ENCODE measurements around the gene CCDC50.

The CCDC50 gene

GRCh38 chr3:191361456-191361855 lies 32.3 kb downstream of the CCDC50 start:
- no peak for DNase-seq (ENCODE audit: extremely low spot score)
- POLR2A ChIA-PET, result no interaction called here
- TF ChIP-seq FOXM1 (IDR thresholded peaks at IDR 0.05; ENCODE audit: borderline replicate concordance) (no peak), SUZ12 (IDR thresholded peaks at IDR 0.05) (no peak), HDGF (IDR thresholded peaks at IDR 0.05; ENCODE audit: borderline replicate concordance) (no peak), TARDBP (IDR thresholded peaks at IDR 0.05) (no peak), BHLHE40 (IDR thresholded peaks at IDR 0.05; ENCODE audit: borderline replicate concordance) (no peak), NFRKB (IDR thresholded peaks at IDR 0.05) (no peak), FOXK2 (IDR thresholded peaks at IDR 0.05) (no peak), LEF1 (IDR thresholded peaks at IDR 0.05; ENCODE audit: borderline replicate concordance) (no peak), ZNF384 (IDR thresholded peaks at IDR 0.05) (no peak), CTBP1 (IDR thresholded peaks at IDR 0.05; ENCODE audit: borderline replicate concordance) (no peak), ARNT (IDR thresholded peaks at IDR 0.05) (no peak)
- CTCF ChIA-PET, result interaction anchor here (0.6 kb wide), 1 partner anchor 664 kb away, joined by 4 read pairs; no protein-coding TSS in a partner anchor

GRCh38 chr3:191362037-191362436 lies 32.8 kb downstream of the CCDC50 start:
- POLR2A ChIA-PET, result no interaction called here

GRCh38 chr3:191362524-191363090 lies 33.4 kb downstream of the CCDC50 start:
- POLR2A ChIA-PET, result no interaction called here
- DNase-seq (ENCODE audit: extremely low spot score), result no peak
- CTCF ChIA-PET, result no interaction called here

More at GRCh38 chr3:191362037-191362436, 32.8 kb downstream of the CCDC50 start:
- CTCF ChIA-PET, result interaction anchor here (0.6 kb wide), 1 partner anchor 665 kb away, joined by 4 read pairs; no protein-coding TSS in a partner anchor
- no peak for DNase-seq (ENCODE audit: extremely low spot score)
- TF ChIP-seq FOXK2 (IDR thresholded peaks at IDR 0.05), result no peak
- TF ChIP-seq ZNF384 (IDR thresholded peaks at IDR 0.05), result no peak
- TF ChIP-seq FOXM1 (IDR thresholded peaks at IDR 0.05; ENCODE audit: borderline replicate concordance), result no peak
- no peak for TF ChIP-seq CTBP1 (IDR thresholded peaks at IDR 0.05; ENCODE audit: borderline replicate concordance)
- TF ChIP-seq BHLHE40 (IDR thresholded peaks at IDR 0.05; ENCODE audit: borderline replicate concordance), result no peak
- no peak for TF ChIP-seq PKNOX1 (IDR thresholded peaks at IDR 0.05)
- no peak for TF ChIP-seq LEF1 (IDR thresholded peaks at IDR 0.05; ENCODE audit: borderline replicate concordance)
- no peak for TF ChIP-seq SP1 (IDR thresholded peaks at IDR 0.05)
- no peak for TF ChIP-seq ELF4 (IDR thresholded peaks at IDR 0.05)
- no peak for TF ChIP-seq ARNT (IDR thresholded peaks at IDR 0.05)
- no peak for TF ChIP-seq FOXA1 (IDR thresholded peaks at IDR 0.05)
- TF ChIP-seq NFRKB (IDR thresholded peaks at IDR 0.05), result no peak
- TF ChIP-seq TARDBP (IDR thresholded peaks at IDR 0.05), result no peak
- TF ChIP-seq L3MBTL2 (conservative IDR thresholded peaks at IDR 0.05), result no peak
- no peak for TF ChIP-seq HDGF (IDR thresholded peaks at IDR 0.05; ENCODE audit: borderline replicate concordance)
- no peak for TF ChIP-seq SUZ12 (IDR thresholded peaks at IDR 0.05)

GRCh38 chr3:191363221-191363620 lies 34.0 kb downstream of the CCDC50 start:
- ChIA-PET CTCF (no interaction called here), POLR2A (no interaction called here)
- no peak for TF ChIP-seq SUZ12 (IDR thresholded peaks at IDR 0.05)
- TF ChIP-seq FOXM1 (IDR thresholded peaks at IDR 0.05; ENCODE audit: borderline replicate concordance), result no peak
- no peak for TF ChIP-seq ZNF384 (IDR thresholded peaks at IDR 0.05)
- no peak for TF ChIP-seq TARDBP (IDR thresholded peaks at IDR 0.05)
- TF ChIP-seq CTBP1 (IDR thresholded peaks at IDR 0.05; ENCODE audit: borderline replicate concordance), result no peak
- no peak for TF ChIP-seq LEF1 (IDR thresholded peaks at IDR 0.05; ENCODE audit: borderline replicate concordance)
- no peak for TF ChIP-seq ARNT (IDR thresholded peaks at IDR 0.05)
- TF ChIP-seq FOXK2 (IDR thresholded peaks at IDR 0.05), result no peak

More at GRCh38 chr3:191362524-191363090, 33.4 kb downstream of the CCDC50 start:
- TF ChIP-seq NFRKB (IDR thresholded peaks at IDR 0.05) (no peak), FOXM1 (IDR thresholded peaks at IDR 0.05; ENCODE audit: borderline replicate concordance) (no peak), BHLHE40 (IDR thresholded peaks at IDR 0.05; ENCODE audit: borderline replicate concordance) (no peak)

GRCh38 chr3:191366675-191367074 lies 37.5 kb downstream of the CCDC50 start:
- no peak for TF ChIP-seq CTBP1 (IDR thresholded peaks at IDR 0.05; ENCODE audit: borderline replicate concordance)
- TF ChIP-seq FOXA1 (IDR thresholded peaks at IDR 0.05), result no peak
- TF ChIP-seq NFRKB (IDR thresholded peaks at IDR 0.05), result no peak
- TF ChIP-seq ELF4 (IDR thresholded peaks at IDR 0.05), result no peak
- TF ChIP-seq PKNOX1 (IDR thresholded peaks at IDR 0.05), result no peak
- TF ChIP-seq L3MBTL2 (conservative IDR thresholded peaks at IDR 0.05), result no peak
- no peak for TF ChIP-seq ARNT (IDR thresholded peaks at IDR 0.05)
- no peak for TF ChIP-seq TARDBP (IDR thresholded peaks at IDR 0.05)
- no peak for TF ChIP-seq FOXK2 (IDR thresholded peaks at IDR 0.05)
- TF ChIP-seq FOXM1 (IDR thresholded peaks at IDR 0.05; ENCODE audit: borderline replicate concordance), result no peak
- no peak for TF ChIP-seq ZNF384 (IDR thresholded peaks at IDR 0.05)
- TF ChIP-seq LEF1 (IDR thresholded peaks at IDR 0.05; ENCODE audit: borderline replicate concordance), result no peak
- no peak for TF ChIP-seq BHLHE40 (IDR thresholded peaks at IDR 0.05; ENCODE audit: borderline replicate concordance)
- no peak for TF ChIP-seq SUZ12 (IDR thresholded peaks at IDR 0.05)
- no peak for TF ChIP-seq HDGF (IDR thresholded peaks at IDR 0.05; ENCODE audit: borderline replicate concordance)
- TF ChIP-seq SP1 (IDR thresholded peaks at IDR 0.05), result no peak
- no peak for DNase-seq (ENCODE audit: extremely low spot score)
- ChIA-PET POLR2A (no interaction called here), CTCF (interaction anchor here (0.9 kb wide), 1 partner anchor 26 kb away, joined by 3 read pairs; no protein-coding TSS in a partner anchor)

More at GRCh38 chr3:191363221-191363620, 34.0 kb downstream of the CCDC50 start:
- DNase-seq (ENCODE audit: extremely low spot score), result no peak

- CTCF ChIA-PET, result interaction anchor here (0.6 kb wide), 1 partner anchor 9 kb away, joined by 3 read pairs; no protein-coding TSS in a partner anchor
- POLR2A ChIA-PET, result no interaction called here
- TF ChIP-seq CTBP1 (IDR thresholded peaks at IDR 0.05; ENCODE audit: borderline replicate concordance) (no peak), SP1 (IDR thresholded peaks at IDR 0.05) (no peak), PKNOX1 (IDR thresholded peaks at IDR 0.05) (no peak), ZNF384 (IDR thresholded peaks at IDR 0.05) (no peak), LEF1 (IDR thresholded peaks at IDR 0.05; ENCODE audit: borderline replicate concordance) (no peak), FOXK2 (IDR thresholded peaks at IDR 0.05) (no peak), BHLHE40 (IDR thresholded peaks at IDR 0.05; ENCODE audit: borderline replicate concordance) (no peak), TARDBP (IDR thresholded peaks at IDR 0.05) (no peak), FOXA1 (IDR thresholded peaks at IDR 0.05) (no peak), ARNT (IDR thresholded peaks at IDR 0.05) (no peak), L3MBTL2 (conservative IDR thresholded peaks at IDR 0.05) (no peak), NFRKB (IDR thresholded peaks at IDR 0.05) (no peak), FOXM1 (IDR thresholded peaks at IDR 0.05; ENCODE audit: borderline replicate concordance) (no peak), SUZ12 (IDR thresholded peaks at IDR 0.05) (no peak)
- no peak for DNase-seq (ENCODE audit: extremely low spot score)
Measured at GRCh38 chr3:191368755-191369615, 39.8 kb downstream of the CCDC50 start.

Measured in HEK293T (cell line).